Measurements from ENCODE around the gene OCSTAMP.

- TF ChIP-seq CTCF (IDR thresholded peaks at IDR 0.05) (no peak), ZFX (IDR thresholded peaks at IDR 0.05; ENCODE audit: borderline replicate concordance) (no peak)
Measured at GRCh38 chr20:46501337-46501942, 49.0 kb downstream of the OCSTAMP start.

All from 22Rv1 (cell line).